ENCODE measurements around the gene KIF17.

KIF17 gene

GRCh38 chr1:20708891-20709290 lies 8.9 kb downstream of the KIF17 start:
- H3K4me3 Mint-ChIP-seq = no peak overlapping the region
- no peak overlapping the region for H3K27ac Mint-ChIP-seq
- no peak for TF ChIP-seq CTCF (IDR thresholded peaks at IDR 0.05; ENCODE audit: unreplicated experiment in 3 of 3)
- peaks cover 16% of the 10 kb centered on the region for H3K4me1 Mint-ChIP-seq
- H3K36me3 Mint-ChIP-seq (ENCODE audit: low read depth) = no peaks in the 10 kb centered on the region
- H3K27me3 Mint-ChIP-seq (ENCODE audit: low read depth) = peaks cover 3% of the 10 kb centered on the region
- no peaks in the 10 kb centered on the region for H3K9me3 Mint-ChIP-seq

GRCh38 chr1:20708057-20708456 lies 9.8 kb downstream of the KIF17 start:
- H3K27ac Mint-ChIP-seq = no peak overlapping the region

GRCh38 chr1:20706841-20707240 lies 11.0 kb downstream of the KIF17 start:
- TF ChIP-seq CTCF (IDR thresholded peaks at IDR 0.05; ENCODE audit: unreplicated experiment in 3 of 3) = no peak
- peaks cover 3% of the 10 kb centered on the region for H3K27me3 Mint-ChIP-seq (ENCODE audit: low read depth)
- no peak overlapping the region for H3K4me3 Mint-ChIP-seq
- H3K36me3 Mint-ChIP-seq (ENCODE audit: low read depth) = no peaks in the 10 kb centered on the region
- no peaks in the 10 kb centered on the region for H3K9me3 Mint-ChIP-seq
- no peak overlapping the region for H3K27ac Mint-ChIP-seq
- H3K4me1 Mint-ChIP-seq = peaks cover 12% of the 10 kb centered on the region

More at GRCh38 chr1:20708057-20708456, 9.8 kb downstream of the KIF17 start:
- Mint-ChIP-seq H3K27me3 (ENCODE audit: low read depth) (peaks cover 3% of the 10 kb centered on the region), H3K9me3 (no peaks in the 10 kb centered on the region), H3K4me3 (no peak overlapping the region), H3K4me1 (peaks cover 16% of the 10 kb centered on the region), H3K36me3 (ENCODE audit: low read depth) (no peaks in the 10 kb centered on the region)
- no peak for TF ChIP-seq CTCF (IDR thresholded peaks at IDR 0.05; ENCODE audit: unreplicated experiment in 3 of 3)

GRCh38 chr1:20705203-20705755 lies 12.5 kb downstream of the KIF17 start:
- Mint-ChIP-seq H3K4me3 (no peak overlapping the region), H3K36me3 (ENCODE audit: low read depth) (no peaks in the 10 kb centered on the region), H3K27ac (no peak overlapping the region), H3K9me3 (no peaks in the 10 kb centered on the region), H3K4me1 (peaks cover 7% of the 10 kb centered on the region), H3K27me3 (ENCODE audit: low read depth) (peaks cover 1% of the 10 kb centered on the region)
- no peak for TF ChIP-seq CTCF (IDR thresholded peaks at IDR 0.05; ENCODE audit: unreplicated experiment in 3 of 3)

GRCh38 chr1:20704390-20705202 lies 13.2 kb downstream of the KIF17 start:
- Mint-ChIP-seq H3K27me3 (ENCODE audit: low read depth) (no peaks in the 10 kb centered on the region), H3K36me3 (ENCODE audit: low read depth) (no peaks in the 10 kb centered on the region), H3K9me3 (no peaks in the 10 kb centered on the region), H3K4me1 (peaks cover 8% of the 10 kb centered on the region), H3K27ac (no peak overlapping the region), H3K4me3 (no peak overlapping the region)
- no peak for TF ChIP-seq CTCF (IDR thresholded peaks at IDR 0.05; ENCODE audit: unreplicated experiment in 3 of 3)
